ENCODE measurements around the gene RXRA.
A peak's percentile ranks its signal among the peaks of the same experiment; 100 is the strongest.

The RXRA gene

GRCh38 chr9:134385915-134386314 is 59.7 kb downstream of the RXRA start:
- no peak for DNase-seq (ENCODE audit: low read depth)
- no peak overlapping the region for H3K4me3 ChIP-seq (ENCODE audit: low read length)
- no peak for TF ChIP-seq CTCF (conservative IDR thresholded peaks at IDR 0.05; ENCODE audit: low read length)

GRCh38 chr9:134386951-134387831 is 60.9 kb downstream of the RXRA start:
- no peak for TF ChIP-seq CTCF (conservative IDR thresholded peaks at IDR 0.05; ENCODE audit: low read length)
- peak; percentile 18 for DNase-seq (ENCODE audit: low read depth)
- no peak overlapping the region for H3K4me3 ChIP-seq (ENCODE audit: low read length)

DNA sequence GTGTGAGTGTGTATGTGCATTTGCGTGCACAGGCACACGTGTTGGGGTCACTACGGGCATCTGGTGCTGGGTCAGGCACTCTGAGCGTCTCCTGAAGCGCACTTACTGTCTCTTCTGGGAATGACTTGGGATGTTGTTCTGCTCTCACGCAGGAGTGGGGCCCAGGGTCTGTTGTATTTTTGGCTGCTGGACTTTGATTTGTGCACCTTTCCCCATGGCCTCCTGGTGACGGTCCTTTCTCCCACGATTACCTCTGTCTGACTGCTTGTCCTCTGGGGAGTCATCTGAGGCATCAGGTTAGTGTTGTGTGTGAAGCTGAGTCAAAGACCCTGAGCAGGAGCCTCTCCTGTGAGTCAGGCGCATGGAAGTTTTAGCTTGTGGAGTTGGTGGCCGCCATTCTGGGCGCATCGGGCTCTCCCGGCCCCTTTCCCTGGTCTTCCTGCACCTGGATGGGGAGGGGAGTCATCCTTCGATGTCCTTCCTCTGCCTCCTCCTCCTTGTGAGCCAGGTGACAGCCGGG is 62.1 kb downstream of the RXRA start:
- TF ChIP-seq CTCF (conservative IDR thresholded peaks at IDR 0.05; ENCODE audit: low read length), result no peak
- no peak overlapping the region for H3K4me3 ChIP-seq (ENCODE audit: low read length)
- DNase-seq (ENCODE audit: low read depth), result no peak

DNA sequence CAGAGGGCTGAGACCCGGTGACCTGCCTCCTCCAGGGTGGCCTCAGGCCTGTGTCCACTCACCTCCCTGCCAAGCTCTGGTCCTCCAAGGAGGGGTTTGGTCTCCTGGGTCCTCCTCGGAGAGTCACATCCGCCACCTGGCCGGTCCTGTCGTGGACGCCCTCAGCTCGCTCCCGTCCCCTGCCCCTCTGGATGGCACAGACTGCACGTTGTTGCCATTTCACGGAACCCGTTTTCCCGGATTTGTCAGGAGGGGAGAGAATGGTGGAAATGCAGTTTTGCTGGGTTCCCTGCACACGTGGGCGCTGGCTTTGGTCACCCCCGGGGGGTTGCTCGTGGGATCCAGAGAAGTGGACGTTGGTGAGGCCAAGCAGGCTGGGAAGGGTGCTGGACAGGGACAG is 62.7 kb downstream of the RXRA start:
- TF ChIP-seq CTCF (conservative IDR thresholded peaks at IDR 0.05; ENCODE audit: low read length), result no peak
- no peak overlapping the region for H3K4me3 ChIP-seq (ENCODE audit: low read length)
- DNase-seq (ENCODE audit: low read depth), result no peak

DNA sequence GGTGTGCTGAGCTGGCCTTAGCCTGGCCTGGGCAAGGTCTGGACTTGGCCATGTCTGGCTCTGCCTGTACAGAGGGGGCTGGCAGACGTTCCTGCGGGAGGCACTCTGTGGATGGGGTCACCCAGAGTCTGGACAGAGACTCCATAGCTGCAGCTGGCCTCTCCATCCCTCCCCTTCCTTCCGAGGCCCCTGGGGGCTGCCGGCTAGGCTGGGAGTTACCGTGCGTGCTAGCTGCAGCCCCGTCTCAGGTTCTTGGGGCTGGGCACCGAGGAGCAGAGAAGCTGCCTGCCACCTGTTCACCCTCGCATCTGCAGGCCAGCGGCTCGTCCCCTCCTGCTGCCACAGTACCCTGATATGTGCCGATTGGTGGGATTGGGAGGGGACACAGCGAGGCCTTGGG is 63.4 kb downstream of the RXRA start:
- H3K4me3 ChIP-seq (ENCODE audit: low read length), result no peak overlapping the region

DNA sequence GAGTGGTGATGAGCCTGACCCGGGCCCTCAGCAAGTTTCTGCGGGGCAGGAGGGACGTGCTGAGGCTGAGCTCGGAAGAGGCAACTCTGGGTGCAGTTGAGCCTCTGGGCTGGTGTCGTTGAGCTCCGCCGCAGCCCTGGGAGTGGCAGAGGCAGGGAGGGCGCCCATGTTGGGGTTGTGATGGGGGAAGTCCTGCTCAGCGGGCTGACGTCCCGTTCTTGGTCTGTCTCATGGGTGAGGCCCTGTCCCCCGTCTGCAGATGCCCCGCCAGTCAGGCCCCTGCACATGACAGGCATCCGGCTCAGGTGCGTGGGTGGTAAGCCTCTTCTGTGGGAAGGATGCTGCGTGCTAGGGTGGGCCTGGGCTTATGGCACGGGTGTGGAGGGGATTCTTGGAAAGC is 64.3 kb downstream of the RXRA start:
- TF ChIP-seq CTCF (conservative IDR thresholded peaks at IDR 0.05; ENCODE audit: low read length), result no peak
- DNase-seq (ENCODE audit: low read depth), result no peak
- no peak overlapping the region for H3K4me3 ChIP-seq (ENCODE audit: low read length)

More for the DNA sequence above, 63.4 kb downstream of the RXRA start:
- no peak for TF ChIP-seq CTCF (conservative IDR thresholded peaks at IDR 0.05; ENCODE audit: low read length)
- no peak for DNase-seq (ENCODE audit: low read depth)

- no peak overlapping the region for H3K4me3 ChIP-seq (ENCODE audit: low read length)
- TF ChIP-seq CTCF (conservative IDR thresholded peaks at IDR 0.05; ENCODE audit: low read length), result no peak
- DNase-seq (ENCODE audit: low read depth), result no peak
These were observed 64.7 kb downstream of the RXRA start for GRCh38 chr9:134390947-134391318.
